MCF 10A (cell line): ENCODE measurements around the gene SLC38A5. TPM values are rescaled to one million over a fixed set of nuclear protein-coding genes. Genes with fewer than 3 reads are reported as not detected.

ENCODE experiments used
- BruUV-seq: library from RNA; stranded (reverse); fragments of 400-500 nt; replicated peaks from 2 replicates; lab custom pipeline; 2021; lab: Mats Ljungman, UMichigan
- CTCF ChIA-PET: fragments of 300-600 bp; sonication (Branson Sonifier 250); formaldehyde crosslinking; extraction: SDS; loops from one replicate; lab custom pipeline; 2021; ENCODE audit warnings: antibody characterized with exemption, inconsistent platforms; lab: Yijun Ruan, JAX
- POLR2A ChIA-PET: fragments of 300-600, 350-650 bp; sonication (Branson Sonifier 250); formaldehyde crosslinking; extraction: SDS; loops from one replicate; lab custom pipeline; 2020; ENCODE audit warnings: antibody characterized with exemption, inconsistent platforms; lab: Yijun Ruan, JAX
- DNase-seq: peaks from one replicate; pipeline ENCODE4 v3.0.0-alpha.2; 2018; ENCODE audit not compliant: unreplicated experiment
- H3K27ac Mint-ChIP-seq: one replicate; pipeline ENCODE4 v1.8.0; 2022; ENCODE audit warnings: mild to moderate bottlenecking, low read depth, mixed read lengths; ENCODE audit not compliant: unreplicated experiment
- H3K27me3 Mint-ChIP-seq: one replicate; pipeline ENCODE4 v1.8.0; 2022; ENCODE audit warnings: mixed read lengths; ENCODE audit not compliant: insufficient read depth, unreplicated experiment
- H3K36me3 Mint-ChIP-seq: one replicate; pipeline ENCODE4 v1.8.0; 2022; ENCODE audit warnings: mild to moderate bottlenecking, moderate library complexity, mixed read lengths; ENCODE audit not compliant: insufficient read depth, unreplicated experiment
- H3K4me1 Mint-ChIP-seq: one replicate; pipeline ENCODE4 v1.8.0; 2022; ENCODE audit warnings: mixed read lengths; ENCODE audit not compliant: insufficient read depth, unreplicated experiment
- H3K4me3 Mint-ChIP-seq: one replicate; pipeline ENCODE4 v1.8.0; 2022; ENCODE audit warnings: mild to moderate bottlenecking, moderate library complexity, mixed read lengths; ENCODE audit not compliant: unreplicated experiment
- H3K9me3 Mint-ChIP-seq: one replicate; pipeline ENCODE4 v1.8.0; 2022; ENCODE audit warnings: mixed read lengths; ENCODE audit not compliant: unreplicated experiment
- CTCF ChIP-seq: fragments of 200-600 bp; IDR thresholded peaks from one replicate; pipeline ENCODE4 v1.8.0; 2022; ENCODE audit warnings: antibody characterized with exemption, mild to moderate bottlenecking; ENCODE audit not compliant: unreplicated experiment
- intact Hi-C: fragments of 100-400 bp; cut with micrococcal nuclease; formaldehyde crosslinking; loops from 2 replicates; pipeline ENCODE4 v1.14.1; 2022
- total RNA-seq: library from RNA; stranded (reverse); gene quantifications from 2 replicates; pipeline ENCODE4 v1.2.3, GENCODE V29; 2022

SLC38A5 gene
- total RNA-seq, 1 experiment from 2014 or later: 1.4 TPM

GRCh38 chrX:48472225-48472624, 2.2 kb upstream of the SLC38A5 start:
- Mint-ChIP-seq H3K27me3 (no peaks in the 10 kb centered on the region), H3K4me1 (peaks cover 10% of the 10 kb centered on the region), H3K9me3 (peaks cover 8% of the 10 kb centered on the region), H3K36me3 (peaks cover 8% of the 10 kb centered on the region), H3K4me3 (no peak overlapping the region), H3K27ac (no peak overlapping the region)
- CTCF ChIA-PET: no interaction called here
- intact Hi-C loops: no loop called here
- TF ChIP-seq CTCF: no peak
- POLR2A ChIA-PET: no interaction called here
- BruUV-seq: no TSS peak
- DNase-seq: no peak

DNA sequence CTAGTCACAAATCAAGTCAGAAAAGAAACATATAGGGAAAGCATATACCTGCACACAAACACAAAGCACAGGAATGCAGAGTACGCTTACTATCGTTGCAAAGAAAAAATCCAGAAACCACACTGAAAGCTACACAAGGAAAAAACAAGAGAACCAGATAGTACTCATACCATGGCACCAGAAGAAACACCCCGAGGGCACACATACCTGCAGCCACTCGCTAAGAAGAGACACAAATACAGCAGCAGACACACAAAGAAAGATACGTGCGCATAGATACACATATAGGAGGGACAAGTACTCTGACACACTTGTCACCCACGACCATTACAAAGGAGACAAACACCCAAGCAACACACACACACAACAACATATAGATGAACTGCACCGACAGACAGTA, 1.4 kb upstream of the SLC38A5 start:
- CTCF ChIA-PET: no interaction called here
- Mint-ChIP-seq H3K4me1 (peaks cover 4% of the 10 kb centered on the region), H3K9me3 (peaks cover 8% of the 10 kb centered on the region), H3K4me3 (no peak overlapping the region), H3K27me3 (no peaks in the 10 kb centered on the region), H3K27ac (no peak overlapping the region), H3K36me3 (peaks cover 5% of the 10 kb centered on the region)
- no peak for TF ChIP-seq CTCF
- POLR2A ChIA-PET: no interaction called here
- no TSS peak for BruUV-seq
- intact Hi-C loops: no loop called here
- DNase-seq: no peak

GRCh38 chrX:48470833-48471118, 716 bp upstream of the SLC38A5 start:
- Mint-ChIP-seq H3K27ac (no peak overlapping the region), H3K9me3 (peaks cover 9% of the 10 kb centered on the region), H3K4me1 (peaks cover 4% of the 10 kb centered on the region), H3K36me3 (peaks cover 9% of the 10 kb centered on the region), H3K4me3 (no peak overlapping the region), H3K27me3 (no peaks in the 10 kb centered on the region)
- ChIA-PET CTCF (no interaction called here), POLR2A (no interaction called here)
- BruUV-seq: no TSS peak
- intact Hi-C loops: no loop called here
- no peak for TF ChIP-seq CTCF
- no peak for DNase-seq

GRCh38 chrX:48468693-48469691, 1.1 kb downstream of the SLC38A5 start:
- no peak overlapping the region for H3K27ac Mint-ChIP-seq
- H3K9me3 Mint-ChIP-seq: peaks cover 17% of the 10 kb centered on the region
- ChIA-PET CTCF (interaction anchor here (0.7 kb wide), 2 partner anchors 64 to 386 kb away, joined by 3 read pairs; no protein-coding TSS in a partner anchor), POLR2A (no interaction called here)
- no peak for DNase-seq
- peaks cover 13% of the 10 kb centered on the region for H3K4me1 Mint-ChIP-seq
- H3K36me3 Mint-ChIP-seq: peaks cover 12% of the 10 kb centered on the region
- TF ChIP-seq CTCF: no peak
- H3K4me3 Mint-ChIP-seq: no peak overlapping the region
- no peaks in the 10 kb centered on the region for H3K27me3 Mint-ChIP-seq
- intact Hi-C loops: no loop called here
- BruUV-seq: no TSS peak
